Tibial nerve (tissue), 4 donors: ENCODE data around the gene PPP1R18. TPM values are rescaled to one million over a fixed set of nuclear protein-coding genes. Genes with fewer than 3 reads are reported as not detected.

Source experiments
- DNase-seq, 2 donors: peaks; one replicate each; pipeline ENCODE4 v3.0.0-alpha.2; 2019; ENCODE audit warnings: low spot score in 2 of 2
- H3K27ac ChIP-seq, 4 donors: fragments of 200-600 bp; sonication (generic) in 3 of 4; one replicate each; pipeline ENCODE4 v1.5.1; 2017 to 2019; ENCODE audit warnings: mild to moderate bottlenecking in 1 of 4
- H3K27me3 ChIP-seq, 2 donors: fragments of 200-600 bp; sonication (generic) in 1 of 2; one replicate each; pipeline versions ENCODE4 v1.5.1 to v1.6.0; 2017 to 2019
- H3K36me3 ChIP-seq, 3 donors: fragments of 200-600 bp; sonication (generic); one replicate each; pipeline ENCODE4 v1.5.1; 2018 to 2019
- H3K4me1 ChIP-seq, 4 donors: fragments of 200-600 bp; sonication (generic) in 3 of 4; one replicate each; pipeline ENCODE4 v1.5.1; 2017 to 2019
- H3K4me3 ChIP-seq, 4 donors: fragments of 200-600 bp; sonication (generic) in 3 of 4; one replicate each; pipeline ENCODE4 v1.5.1; 2017 to 2019; ENCODE audit warnings: mild to moderate bottlenecking in 1 of 4, moderate library complexity in 1 of 4
- H3K9me3 ChIP-seq, 4 donors: fragments of 200-600 bp; sonication (generic) in 3 of 4; one replicate each; pipeline ENCODE4 v1.5.1; 2017 to 2019
- CTCF ChIP-seq, 5 experiments: fragments of 200-600 bp in 3 of 5; fragments of 450-650 bp in 2 of 5; sonication (generic) in 3 of 5; IDR thresholded peaks; one replicate each; pipeline ENCODE4 v1.5.1; 2016 to 2019; ENCODE audit warnings: antibody characterized with exemption in 5 of 5, mild to moderate bottlenecking in 3 of 5, moderate library complexity in 2 of 5
- EP300 ChIP-seq, 2 donors: sonication (generic); formaldehyde crosslinking; IDR thresholded peaks; one replicate each; pipeline ENCODE4 v1.6.1; 2017; ENCODE audit warnings: antibody characterized with exemption in 2 of 2, mild to moderate bottlenecking in 1 of 2
- POLR2A ChIP-seq, 2 donors: fragments of 450-650 bp; IDR thresholded peaks; one replicate each; pipeline ENCODE4 v1.6.1; 2017; ENCODE audit warnings: antibody characterized with exemption in 2 of 2, mild to moderate bottlenecking in 2 of 2, moderate library complexity in 2 of 2
- WGBS, 2 donors: methylation state at CpG; one replicate each; pipeline ENCODE4 v1.1.5; 2018; 5-methylcytosine and 5-hydroxymethylcytosine counted together
- total RNA-seq, 4 donors: library from RNA; depleted of rRNA; stranded (reverse); fragments of >200 nt; gene quantifications; one replicate each; pipeline ENCODE4 v1.1.0, GENCODE V29; 2016

PPP1R18 gene
- total RNA-seq, 4 donors from 2014 or later: 26.6 to 48.0 (median 35.5) TPM

GRCh38 chr6:30682143-30683117, 4.0 kb downstream of the PPP1R18 start:
- H3K27ac ChIP-seq: peak overlapping the region; percentile 97 to 99 (median 98)
- H3K4me3 ChIP-seq: peak overlapping the region; percentile 73 to 92 (median 83)
- H3K4me1 ChIP-seq: peaks cover 0 to 78% (median 54%) of the 10 kb centered on the region in 4 donors
- peak; percentile 59 to 61 for DNase-seq
- no peaks in the 10 kb centered on the region for H3K27me3 ChIP-seq
- WGBS, 2 donors: 6 to 7% methylated on average over 11 of the region's 11 CpGs
- peaks cover 2 to 32% (median 3%) of the 10 kb centered on the region in 3 donors for H3K36me3 ChIP-seq
- H3K9me3 ChIP-seq: no peaks in the 10 kb centered on the region
- TF ChIP-seq CTCF (IDR thresholded peaks at IDR 0.05) (no peak), EP300 (IDR thresholded peaks at IDR 0.05) (peak in 1 of 2 donors; percentile 13), POLR2A (IDR thresholded peaks at IDR 0.05) (peak; percentile 25 to 53)

GRCh38 chr6:30681766-30682142, 4.7 kb downstream of the PPP1R18 start:
- no peak for TF ChIP-seq POLR2A (IDR thresholded peaks at IDR 0.05)
- TF ChIP-seq EP300 (IDR thresholded peaks at IDR 0.05): no peak
- TF ChIP-seq CTCF (IDR thresholded peaks at IDR 0.05): no peak
- Histone ChIP-seq H3K36me3 (peaks cover 3 to 38% (median 9%) of the 10 kb centered on the region in 3 donors), H3K27me3 (no peaks in the 10 kb centered on the region), H3K27ac (peak overlapping the region; percentile 97 to 99 (median 98)), H3K4me1 (peaks cover 0 to 78% (median 54%) of the 10 kb centered on the region in 4 donors), H3K9me3 (no peaks in the 10 kb centered on the region), H3K4me3 (peak overlapping the region in 3 of 4 donors; percentile 73 to 92 (median 83))
- 12 to 23% methylated on average over 4 of the region's 4 CpGs for WGBS, 2 donors
- no peak for DNase-seq

- no peaks in the 10 kb centered on the region for H3K9me3 ChIP-seq
- H3K4me3 ChIP-seq: peak overlapping the region in 3 of 4 donors; percentile 3 to 92 (median 9)
- H3K36me3 ChIP-seq: peaks cover 5 to 52% (median 13%) of the 10 kb centered on the region in 3 donors
- TF ChIP-seq CTCF (IDR thresholded peaks at IDR 0.05) (no peak), EP300 (IDR thresholded peaks at IDR 0.05) (no peak), POLR2A (IDR thresholded peaks at IDR 0.05) (no peak)
- no peak for DNase-seq
- peak overlapping the region; percentile 67 to 99 (median 84) for H3K27ac ChIP-seq
- H3K27me3 ChIP-seq: no peaks in the 10 kb centered on the region
- peaks cover 0 to 65% (median 48%) of the 10 kb centered on the region in 4 donors for H3K4me1 ChIP-seq
- 45 to 47% methylated on average over 7 of the region's 7 CpGs for WGBS, 2 donors
Observed at GRCh38 chr6:30679765-30680535, 6.5 kb downstream of the PPP1R18 start.

GRCh38 chr6:30678964-30679726, 7.3 kb downstream of the PPP1R18 start:
- H3K4me3 ChIP-seq: peak overlapping the region in 2 of 4 donors; percentile 9 to 34
- H3K36me3 ChIP-seq: peaks cover 5 to 52% (median 13%) of the 10 kb centered on the region in 3 donors
- 6% methylated on average over 30 to 31 of the region's 31 CpGs for WGBS, 2 donors
- peak in 1 of 2 donors; percentile 70 for TF ChIP-seq EP300 (IDR thresholded peaks at IDR 0.05)
- no peak for TF ChIP-seq POLR2A (IDR thresholded peaks at IDR 0.05)
- peak; percentile 88 to 98 (median 96) for TF ChIP-seq CTCF (IDR thresholded peaks at IDR 0.05)
- peaks cover 0 to 57% (median 45%) of the 10 kb centered on the region in 4 donors for H3K4me1 ChIP-seq
- DNase-seq: peak; percentile 69 to 76
- no peaks in the 10 kb centered on the region for H3K9me3 ChIP-seq
- peak overlapping the region; percentile 67 to 99 (median 84) for H3K27ac ChIP-seq
- H3K27me3 ChIP-seq: no peaks in the 10 kb centered on the region
